ENCODE measurements around the gene SLAMF9.

- TF ChIP-seq, protein P1, sequence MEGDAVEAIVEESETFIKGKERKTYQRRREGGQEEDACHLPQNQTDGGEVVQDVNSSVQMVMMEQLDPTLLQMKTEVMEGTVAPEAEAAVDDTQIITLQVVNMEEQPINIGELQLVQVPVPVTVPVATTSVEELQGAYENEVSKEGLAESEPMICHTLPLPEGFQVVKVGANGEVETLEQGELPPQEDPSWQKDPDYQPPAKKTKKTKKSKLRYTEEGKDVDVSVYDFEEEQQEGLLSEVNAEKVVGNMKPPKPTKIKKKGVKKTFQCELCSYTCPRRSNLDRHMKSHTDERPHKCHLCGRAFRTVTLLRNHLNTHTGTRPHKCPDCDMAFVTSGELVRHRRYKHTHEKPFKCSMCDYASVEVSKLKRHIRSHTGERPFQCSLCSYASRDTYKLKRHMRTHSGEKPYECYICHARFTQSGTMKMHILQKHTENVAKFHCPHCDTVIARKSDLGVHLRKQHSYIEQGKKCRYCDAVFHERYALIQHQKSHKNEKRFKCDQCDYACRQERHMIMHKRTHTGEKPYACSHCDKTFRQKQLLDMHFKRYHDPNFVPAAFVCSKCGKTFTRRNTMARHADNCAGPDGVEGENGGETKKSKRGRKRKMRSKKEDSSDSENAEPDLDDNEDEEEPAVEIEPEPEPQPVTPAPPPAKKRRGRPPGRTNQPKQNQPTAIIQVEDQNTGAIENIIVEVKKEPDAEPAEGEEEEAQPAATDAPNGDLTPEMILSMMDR (IDR thresholded peaks at IDR 0.05): no peak
- no peak for TF ChIP-seq POLR2A (IDR thresholded peaks at IDR 0.05)
These were observed 37.6 kb downstream of the SLAMF9 start for GRCh38 chr1:159916242-159917051.

All from thyroid gland (tissue), 4 donors.